Measurements from ENCODE around the gene RNF13. TPM values are rescaled to one million over a fixed set of nuclear protein-coding genes. Genes with fewer than 3 reads are reported as not detected.
"Not testable (repeated sequence)": the region's sequence is repeated elsewhere in the genome, so short reads cannot be mapped to it uniquely, and the experiment has no call there.

The RNF13 gene
- total RNA-seq, 1 donor from 2014 or later: 76.0 TPM

DNA sequence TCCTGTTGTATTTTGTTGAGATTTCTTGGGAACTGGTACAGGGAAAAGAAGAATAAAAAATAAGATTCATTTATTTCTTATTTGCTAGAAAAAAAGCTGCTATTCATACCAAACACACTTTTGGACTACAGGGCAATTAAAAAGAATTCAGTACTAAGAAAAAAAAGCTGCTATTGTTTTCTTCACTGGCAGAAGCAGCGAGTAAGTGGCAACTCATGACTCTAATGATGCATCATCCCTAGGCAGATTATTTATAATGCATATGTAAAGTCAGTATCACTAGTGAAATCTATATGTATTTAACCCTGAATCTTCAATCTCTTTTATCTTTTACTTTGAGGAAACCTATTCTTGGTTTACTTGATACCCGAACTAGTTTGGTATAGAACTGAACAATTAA, 142.4 kb downstream of the RNF13 start:
- DNase-seq (ENCODE audit: low spot score): no peak

DNA sequence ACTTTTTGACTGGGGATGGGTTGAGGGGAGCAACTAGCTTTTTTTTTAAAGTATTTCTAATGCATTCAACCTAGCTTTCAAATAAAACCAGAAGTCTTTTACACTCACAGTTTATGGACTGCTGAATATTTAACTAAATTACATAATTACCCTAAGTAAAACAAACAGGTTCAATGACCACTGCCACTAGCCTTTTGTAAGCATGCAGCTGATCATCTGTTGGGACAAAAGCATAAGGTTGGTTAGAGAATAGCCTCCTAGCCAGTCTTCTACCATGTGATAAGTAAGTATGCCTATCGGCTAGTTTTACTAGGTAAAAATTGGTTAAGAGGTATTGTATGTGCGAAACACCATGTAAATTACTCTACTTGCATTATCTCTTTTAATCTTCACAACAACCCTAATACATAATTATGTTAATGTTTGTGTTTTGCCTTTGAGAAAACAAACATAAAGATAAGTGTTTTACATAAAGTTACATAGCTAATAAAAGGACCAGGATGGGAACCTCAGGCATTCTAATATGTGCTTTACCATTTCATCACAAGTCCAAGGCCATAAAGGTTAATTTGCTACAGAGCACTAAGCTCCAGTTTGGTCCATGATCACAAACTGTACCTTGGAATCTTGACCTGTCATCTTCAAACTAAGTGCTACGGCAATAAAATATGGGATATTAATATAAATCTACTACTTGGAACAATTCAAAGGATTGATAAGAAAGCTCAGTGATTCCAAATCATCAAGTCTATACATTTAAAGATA, 144.5 kb downstream of the RNF13 start:
- no peak for DNase-seq (ENCODE audit: low spot score)

GRCh38 chr3:149958171-149958796, 145.3 kb downstream of the RNF13 start:
- no peak for DNase-seq (ENCODE audit: low spot score)

- DNase-seq (ENCODE audit: low spot score): no peak
These were observed 146.4 kb downstream of the RNF13 start for GRCh38 chr3:149959443-149959842.

DNA sequence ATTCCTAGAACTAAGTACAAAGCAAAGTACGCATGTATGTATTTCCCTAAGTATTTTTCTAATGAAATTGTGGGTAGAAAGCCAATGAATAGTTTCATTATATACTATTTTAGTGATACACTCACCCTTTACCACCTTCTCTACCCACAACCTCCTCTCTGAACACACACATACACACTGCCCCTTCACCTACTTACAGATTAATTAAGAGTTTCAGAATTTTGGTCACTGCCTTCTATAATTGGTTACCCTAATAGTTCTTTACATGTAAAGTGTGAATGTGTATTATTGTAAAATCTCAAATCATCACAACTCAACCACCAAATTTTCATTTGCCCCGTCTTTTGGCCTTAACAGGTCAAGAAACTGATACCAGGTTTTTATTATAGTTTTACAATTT, 150.5 kb downstream of the RNF13 start:
- no peak for DNase-seq (ENCODE audit: low spot score)

DNA sequence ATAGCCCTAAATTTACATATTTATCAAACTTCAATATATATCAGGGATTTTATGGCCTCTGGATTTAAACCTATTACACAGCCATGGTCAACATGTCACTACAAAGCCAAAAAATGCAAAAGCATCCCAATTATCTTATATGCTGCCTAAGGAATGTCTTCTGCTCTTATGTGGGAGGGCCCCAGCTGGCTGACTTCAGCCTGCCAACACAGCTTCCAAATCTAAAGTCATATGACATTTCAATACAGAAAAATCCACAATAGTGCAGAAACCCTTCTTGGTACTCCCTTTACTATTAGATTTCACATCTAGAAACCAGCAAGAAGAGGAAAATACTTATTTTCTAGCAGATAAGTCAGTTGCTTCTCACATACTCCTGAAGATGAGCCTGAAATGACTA, 151.3 kb downstream of the RNF13 start:
- no peak for DNase-seq (ENCODE audit: low spot score)

DNA sequence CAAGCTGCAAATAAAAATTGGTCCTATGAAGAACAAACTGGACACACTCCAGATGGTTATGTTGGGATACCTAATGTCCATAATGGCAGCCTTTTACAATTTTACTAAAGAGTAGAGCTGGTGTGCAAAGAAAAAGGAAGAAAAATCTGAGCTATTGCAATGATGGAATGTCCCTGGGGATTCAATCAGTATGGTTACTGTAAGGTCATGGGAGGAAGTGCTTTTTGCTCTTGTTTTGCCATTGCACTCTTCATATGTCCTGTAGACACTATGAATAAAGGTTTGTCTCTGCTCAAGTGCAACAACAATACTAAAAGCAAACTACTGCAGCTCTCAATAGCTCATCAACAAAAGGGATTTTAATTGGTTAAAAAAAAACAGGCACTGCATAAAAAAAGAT, 152.3 kb downstream of the RNF13 start:
- DNase-seq (ENCODE audit: low spot score): no peak

GRCh38 chr3:149967086-149967685, 154.2 kb downstream of the RNF13 start:
- DNase-seq (ENCODE audit: low spot score): no peak

- no peak for DNase-seq (ENCODE audit: low spot score)
These were observed 155.2 kb downstream of the RNF13 start for GRCh38 chr3:149968216-149968615.

GRCh38 chr3:149969110-149969939, 156.3 kb downstream of the RNF13 start:
- peak; percentile 28 for DNase-seq (ENCODE audit: low spot score)

- peak; percentile 84 for DNase-seq (ENCODE audit: low spot score)
These were observed 157.1 kb downstream of the RNF13 start for GRCh38 chr3:149969940-149970715.

- peak; percentile 33 for DNase-seq (ENCODE audit: low spot score)
These were observed 157.8 kb downstream of the RNF13 start, which contains the start of gene PFN2 for GRCh38 chr3:149970716-149971402. Gene PFN2, minus strand, starts transcription at chr3:149970895. Its CDS starts 39 bp downstream, at chr3:149970856.

GRCh38 chr3:149971403-149972075, 158.5 kb downstream of the RNF13 start:
- DNase-seq (ENCODE audit: low spot score): peak; percentile 30

DNA sequence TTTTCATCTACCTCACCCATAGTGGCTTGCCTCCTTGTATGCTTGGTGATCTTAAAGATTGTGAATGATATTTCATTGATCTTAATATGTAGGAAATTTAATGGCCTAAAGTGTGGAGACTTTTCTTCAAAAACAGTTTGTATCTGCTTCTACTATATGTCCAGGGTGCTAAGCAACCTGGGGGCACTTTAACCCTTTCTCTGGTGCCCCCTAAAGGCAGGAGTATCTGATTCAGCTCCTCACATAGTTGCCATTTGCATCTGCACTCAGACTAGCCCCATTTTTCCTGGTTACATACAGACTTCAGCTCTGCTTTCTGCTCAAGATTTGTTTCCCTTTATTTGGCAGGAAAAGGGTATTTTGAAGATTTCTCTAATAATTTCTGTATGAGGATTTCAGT, 162.9 kb downstream of the RNF13 start:
- DNase-seq (ENCODE audit: low spot score): no peak

GRCh38 chr3:149977386-149977785, 164.4 kb downstream of the RNF13 start:
- DNase-seq (ENCODE audit: low spot score): no peak

- DNase-seq (ENCODE audit: low spot score): not testable (repeated sequence)
These were observed 169.0 kb downstream of the RNF13 start for GRCh38 chr3:149981979-149982378.

DNA sequence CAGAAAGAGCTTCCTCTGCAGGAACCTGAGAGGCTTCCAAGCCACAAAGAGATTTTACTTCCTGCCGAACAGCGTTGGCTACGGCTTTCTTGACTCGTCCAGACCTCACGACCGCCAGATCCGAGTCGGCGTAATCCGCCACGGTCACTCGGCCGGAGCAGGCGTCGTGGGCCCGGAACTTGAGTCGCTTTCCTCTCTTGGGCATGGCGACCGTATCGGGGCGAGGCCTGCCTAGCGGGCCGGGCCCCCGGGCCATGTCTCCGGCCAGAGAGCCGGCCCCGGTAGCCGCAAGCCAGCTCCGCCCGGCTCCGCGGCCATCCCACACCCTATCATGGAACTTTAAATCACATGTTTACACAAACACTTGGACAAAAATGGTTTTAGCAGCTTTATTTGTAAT, 170.0 kb downstream of the RNF13 start:
- not testable (repeated sequence) for DNase-seq (ENCODE audit: low spot score)

GRCh38 chr3:149983628-149984027, 170.6 kb downstream of the RNF13 start:
- no peak for DNase-seq (ENCODE audit: low spot score)

DNA sequence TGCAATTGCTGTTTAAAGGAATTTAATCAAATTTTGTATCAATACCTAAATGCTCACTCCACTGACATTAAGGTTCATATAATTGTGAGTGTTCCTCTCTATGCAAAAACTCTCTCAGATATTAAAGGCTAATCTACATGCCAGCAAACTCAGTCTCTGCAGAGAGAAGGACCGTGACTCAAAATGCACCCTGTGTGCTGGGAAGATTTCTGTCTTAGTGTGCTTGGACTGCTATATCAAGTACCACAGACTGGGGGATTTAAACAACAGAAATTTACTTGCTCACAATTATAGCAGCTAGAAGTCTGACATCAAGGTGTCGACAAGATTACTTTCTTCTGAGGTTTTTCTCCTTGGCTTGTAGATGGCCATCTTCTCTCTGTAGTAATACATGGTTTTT, 176.3 kb downstream of the RNF13 start:
- DNase-seq (ENCODE audit: low spot score): no peak

DNA sequence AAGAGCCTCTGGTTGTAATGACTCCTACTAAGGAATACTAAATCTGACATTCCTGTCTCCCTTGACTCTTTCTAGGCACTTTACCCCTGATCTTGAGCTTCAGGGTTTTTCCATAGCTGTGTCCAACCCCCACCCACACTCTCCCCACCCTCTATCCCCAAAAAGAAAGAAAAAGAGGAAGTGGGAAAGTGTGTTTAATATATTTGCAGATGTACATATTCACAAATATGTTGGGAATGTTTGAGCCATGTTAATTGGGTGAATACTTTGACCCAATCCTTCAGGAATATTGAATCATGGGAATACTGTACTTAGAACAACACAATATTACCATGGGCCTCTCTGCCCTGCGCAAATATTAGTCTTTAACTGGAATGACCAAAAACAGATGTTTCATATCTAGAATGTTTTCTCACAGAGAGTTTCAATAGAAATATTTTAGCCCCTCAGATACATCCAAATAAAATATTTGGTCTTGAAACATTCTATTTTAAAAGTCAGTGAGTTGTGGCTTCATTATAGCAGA, 177.5 kb downstream of the RNF13 start:
- no peak for DNase-seq (ENCODE audit: low spot score)

All from mucosa of gallbladder (tissue), 1 donor.